ENCODE results near the gene CLSTN3. TPM values are rescaled to one million over a fixed set of nuclear protein-coding genes. Genes with fewer than 3 reads are reported as not detected.

CLSTN3 gene
- total and polyA plus RNA-seq, 2 of the 8 experiments (the other 6 are each of a cell fraction or from before 2014, with no cell fraction given), result 20.4 to 26.3 TPM

GRCh38 chr12:7091171-7091570 lies 39.0 kb upstream of the CLSTN3 start (continued):
- TF ChIP-seq CHD7 (IDR thresholded peaks at IDR 0.05; ENCODE audit: insufficient replicate concordance, low read length), result no peak
